Pericardium fibroblast (primary cell): ENCODE measurements around the gene XAB2. TPM values are rescaled to one million over a fixed set of nuclear protein-coding genes. Genes with fewer than 3 reads are reported as not detected.

ENCODE experiments used
- total RNA-seq: library from RNA; depleted of rRNA; stranded (reverse); fragments of >200 nt; gene quantifications from 2 replicates; pipeline ENCODE4 v1.2.3, GENCODE V29; 2015

Gene XAB2
- 27.9 and 35.8 TPM in 2 replicates for total RNA-seq

GRCh38 chr19:7629347-7630054 lies at the start of gene XAB2, which contains the start of gene PET100:
XAB2 (minus strand) TSS chr19:7629545; CDS start chr19:7629527, 18 bp downstream.
PET100 (plus strand) TSS chr19:7629793; CDS start chr19:7629834, 41 bp downstream.

DNA sequence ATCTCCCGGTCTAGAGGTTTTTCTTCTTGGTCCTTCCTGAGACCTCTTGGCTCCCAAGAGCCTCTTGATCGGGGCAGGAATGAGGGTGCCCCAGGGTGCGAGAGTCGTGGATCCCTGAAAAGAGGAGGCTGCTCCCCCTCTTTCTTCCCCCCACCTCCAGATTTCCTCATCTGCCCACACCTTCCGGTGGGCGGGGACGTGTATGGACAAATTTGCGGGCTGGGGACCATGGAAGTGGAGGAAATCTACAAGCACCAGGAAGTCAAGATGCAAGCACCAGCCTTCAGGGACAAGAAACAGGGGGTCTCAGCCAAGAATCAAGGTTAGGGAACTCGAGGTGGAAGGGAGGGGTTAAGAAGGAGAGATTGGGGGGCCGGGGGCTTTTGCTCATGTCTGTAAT lies 47.5 kb upstream of the XAB2 start, which contains the start of gene MCEMP1:
MCEMP1 (plus strand) TSS at position 237 of the 400 bp plus-strand sequence; CDS start at position 268, 31 bp downstream.

DNA sequence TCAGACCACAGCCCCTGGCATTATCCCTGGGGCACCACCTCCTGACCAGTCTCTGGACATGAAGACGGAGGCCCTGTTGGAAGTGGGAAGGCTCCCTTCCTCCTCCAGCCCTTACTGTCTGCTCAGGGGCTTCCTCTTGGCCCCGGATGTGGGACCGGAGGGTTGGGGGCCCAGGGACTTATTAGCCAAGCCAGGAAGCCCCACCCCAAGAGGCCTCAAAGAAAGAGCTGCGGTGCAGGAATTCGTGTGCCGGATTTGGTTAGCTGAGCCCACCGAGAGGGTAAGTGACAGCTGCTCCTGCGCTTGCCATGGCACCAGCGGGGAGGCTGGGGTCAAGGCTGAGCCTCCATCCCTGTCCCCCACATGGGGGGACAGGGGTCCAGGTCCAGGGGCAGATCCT lies 39.5 kb upstream of the XAB2 start, which contains the start of gene RETN:
RETN (plus strand) TSS at position 208 of the 400 bp plus-strand sequence. CDS start 278 bp downstream, outside the sequence.

DNA sequence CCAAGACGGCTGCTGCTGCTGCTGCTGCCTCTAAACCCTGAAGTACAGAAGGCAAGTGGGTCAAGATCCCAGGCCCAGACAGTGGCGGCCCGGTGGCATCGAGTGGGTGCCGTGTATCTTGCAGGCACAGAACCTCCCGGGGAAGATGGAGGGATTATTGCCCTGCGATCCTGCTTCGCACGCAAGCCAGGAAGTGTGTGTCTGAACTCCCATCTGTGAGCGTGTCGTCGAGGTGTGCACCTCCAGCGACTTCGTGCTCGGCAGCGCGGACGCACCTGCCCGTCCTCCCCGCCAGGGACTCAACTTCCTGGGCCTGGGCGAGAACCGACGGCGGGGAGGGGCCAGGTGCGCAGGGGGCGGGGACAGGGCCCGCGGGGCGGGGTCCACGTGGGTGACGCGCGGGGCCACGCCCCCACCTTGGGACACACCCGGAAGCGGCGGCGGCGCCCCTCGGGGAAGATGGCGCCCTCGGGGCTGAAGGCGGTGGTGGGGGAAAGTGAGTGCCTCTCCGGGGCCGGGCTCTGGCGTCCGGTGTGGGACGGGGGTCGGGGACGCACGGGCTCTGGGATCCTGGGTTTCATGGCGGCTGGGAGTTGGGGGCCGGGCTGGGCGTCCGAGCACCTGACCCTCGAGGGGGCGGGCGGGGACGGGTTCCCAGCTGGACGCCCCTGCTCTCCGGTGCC lies 7.5 kb upstream of the XAB2 start, which contains the start of gene STXBP2:
STXBP2 (plus strand) TSS at position 420 of the 683 bp plus-strand sequence; CDS start at position 460, 40 bp downstream.

DNA sequence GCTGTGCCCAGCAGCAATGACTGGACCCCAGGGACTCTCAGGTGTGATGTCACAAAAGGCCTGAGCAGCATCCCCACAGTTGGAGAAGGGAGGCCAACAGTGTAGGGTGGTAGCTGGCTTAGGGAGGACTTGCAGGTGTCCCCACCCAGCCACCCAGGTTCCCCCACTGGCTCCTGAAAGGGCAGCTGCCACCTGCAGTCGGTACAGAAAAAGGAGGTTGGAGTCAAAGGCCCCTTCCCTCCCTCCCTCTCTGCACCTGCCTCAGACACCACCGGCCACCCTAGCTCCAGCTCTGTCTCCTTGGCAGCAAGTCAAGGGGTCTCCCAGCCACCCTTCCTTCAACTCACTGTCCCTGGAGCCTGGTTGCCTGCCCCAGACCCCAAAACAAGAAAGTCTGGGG lies 4.4 kb upstream of the XAB2 start, which contains the start of gene PCP2:
PCP2 (minus strand) TSS at position 22 of the 400 bp plus-strand sequence. CDS start 262 bp downstream, outside the sequence.

DNA sequence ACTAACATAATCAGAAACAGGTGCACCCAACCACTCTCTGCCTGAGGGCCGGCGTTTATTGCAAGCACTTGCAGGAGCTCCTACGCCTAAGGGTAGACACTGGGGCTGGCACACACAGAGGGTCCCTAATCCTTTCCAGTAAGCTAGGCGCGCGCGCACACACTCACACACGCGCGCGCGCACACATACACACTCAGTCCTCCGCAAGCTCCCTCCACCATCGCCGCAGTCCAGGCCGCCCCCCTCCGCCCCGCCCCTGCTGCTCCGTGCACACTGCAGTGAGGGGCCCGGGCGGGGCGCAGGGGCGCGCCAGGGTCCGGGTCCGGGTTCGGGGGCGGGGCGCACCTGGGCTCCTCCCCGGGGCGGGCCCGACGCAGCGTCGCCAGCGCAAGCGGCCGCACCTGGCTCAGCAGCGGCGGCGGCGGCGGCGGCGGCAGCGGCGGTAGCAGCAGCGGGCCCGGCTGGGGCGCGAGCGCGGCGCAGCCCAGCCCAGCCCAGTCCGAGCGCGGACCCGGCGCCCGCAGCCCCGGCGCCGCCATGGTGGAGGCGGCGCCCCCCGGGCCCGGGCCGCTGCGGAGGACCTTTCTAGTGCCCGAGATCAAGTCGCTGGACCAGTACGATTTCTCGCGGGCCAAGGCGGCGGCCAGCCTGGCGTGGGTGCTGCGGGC lies 33.7 kb downstream of the XAB2 start, which contains the start of gene CAMSAP3:
CAMSAP3 (plus strand) TSS at position 398 of the 668 bp plus-strand sequence; CDS start at position 538, 140 bp downstream.

Other genes starting within 250 kb of the XAB2 start
- 1.6 and 4.0 TPM in 2 replicates for gene PEX11G, start 140.5 kb downstream of the XAB2 start, total RNA-seq
- gene ZNF358, start 113.4 kb downstream of the XAB2 start, total RNA-seq: 75.0 and 103 TPM in 2 replicates
- gene MCOLN1, start 106.9 kb downstream of the XAB2 start, total RNA-seq: 5.3 and 10.5 TPM in 2 replicates
- 66.0 and 68.0 TPM in 2 replicates for gene PNPLA6, start 93.8 kb downstream of the XAB2 start, total RNA-seq
- not detected in 2 replicates for gene CAMSAP3, start 33.7 kb downstream of the XAB2 start, total RNA-seq
- gene PET100, start 248 bp upstream of the XAB2 start, total RNA-seq: 14.2 and 32.1 TPM in 2 replicates
- gene PCP2, start 4.2 kb upstream of the XAB2 start, total RNA-seq: 0.82 TPM in 1 of 2 replicates, not detected in the other
- gene STXBP2, start 7.6 kb upstream of the XAB2 start, total RNA-seq: 5.0 and 16.7 TPM in 2 replicates
- gene RETN, start 39.5 kb upstream of the XAB2 start, total RNA-seq: not detected in 2 replicates
- not detected in 2 replicates for gene MCEMP1, start 47.5 kb upstream of the XAB2 start, total RNA-seq
- gene TRAPPC5, start 51.3 kb upstream of the XAB2 start, total RNA-seq: 125 and 141 TPM in 2 replicates
- not detected in 2 replicates for gene FCER2, start 72.6 kb upstream of the XAB2 start, total RNA-seq
- gene CLEC4G, start 102.6 kb upstream of the XAB2 start, total RNA-seq: not detected in 2 replicates
- gene CD209, start 118.0 kb upstream of the XAB2 start, total RNA-seq: not detected in 2 replicates
- gene CLEC4M, start 133.7 kb upstream of the XAB2 start, total RNA-seq: not detected in 2 replicates
- 15.0 and 16.5 TPM in 2 replicates for gene EVI5L, start 200.7 kb upstream of the XAB2 start, total RNA-seq
- not detected in 2 replicates for gene PRR36, start 244.8 kb upstream of the XAB2 start, total RNA-seq